Measurements from ENCODE around the gene SORCS2.

DNA sequence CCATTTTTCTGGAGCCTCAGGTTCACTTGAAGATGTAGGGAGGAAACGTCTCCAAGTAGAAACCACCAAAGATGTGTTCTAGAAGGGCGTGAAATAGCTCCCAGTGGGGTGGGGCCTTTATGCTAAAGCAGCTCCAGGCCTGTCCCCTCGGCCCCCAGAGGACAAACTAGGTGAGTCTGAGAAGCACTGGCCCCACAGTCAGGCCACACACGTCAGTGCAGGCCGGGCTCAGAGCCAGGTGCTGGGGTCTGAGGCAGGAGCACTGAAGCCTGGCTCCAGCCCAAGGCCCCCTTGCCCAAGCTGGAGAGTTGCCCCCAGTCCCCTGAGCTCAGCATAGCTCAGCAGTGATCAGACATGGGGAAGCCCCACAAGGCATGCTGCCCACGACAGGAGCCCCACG lies 337.7 kb downstream of the SORCS2 start:
- TF ChIP-seq ARNT (IDR thresholded peaks at IDR 0.05) (no peak), TARDBP (IDR thresholded peaks at IDR 0.05) (no peak), FOXK2 (IDR thresholded peaks at IDR 0.05) (no peak), ELF4 (IDR thresholded peaks at IDR 0.05) (no peak), BHLHE40 (IDR thresholded peaks at IDR 0.05; ENCODE audit: borderline replicate concordance) (no peak), HDGF (IDR thresholded peaks at IDR 0.05; ENCODE audit: borderline replicate concordance) (no peak), ZNF384 (IDR thresholded peaks at IDR 0.05) (no peak), FOXM1 (IDR thresholded peaks at IDR 0.05; ENCODE audit: borderline replicate concordance) (no peak), CTBP1 (IDR thresholded peaks at IDR 0.05; ENCODE audit: borderline replicate concordance) (no peak), SP1 (IDR thresholded peaks at IDR 0.05) (no peak), SUZ12 (IDR thresholded peaks at IDR 0.05) (no peak), L3MBTL2 (conservative IDR thresholded peaks at IDR 0.05) (no peak), LEF1 (IDR thresholded peaks at IDR 0.05; ENCODE audit: borderline replicate concordance) (no peak)
- TF ChIP-seq, protein P1, sequence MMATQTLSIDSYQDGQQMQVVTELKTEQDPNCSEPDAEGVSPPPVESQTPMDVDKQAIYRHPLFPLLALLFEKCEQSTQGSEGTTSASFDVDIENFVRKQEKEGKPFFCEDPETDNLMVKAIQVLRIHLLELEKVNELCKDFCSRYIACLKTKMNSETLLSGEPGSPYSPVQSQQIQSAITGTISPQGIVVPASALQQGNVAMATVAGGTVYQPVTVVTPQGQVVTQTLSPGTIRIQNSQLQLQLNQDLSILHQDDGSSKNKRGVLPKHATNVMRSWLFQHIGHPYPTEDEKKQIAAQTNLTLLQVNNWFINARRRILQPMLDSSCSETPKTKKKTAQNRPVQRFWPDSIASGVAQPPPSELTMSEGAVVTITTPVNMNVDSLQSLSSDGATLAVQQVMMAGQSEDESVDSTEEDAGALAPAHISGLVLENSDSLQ (IDR thresholded peaks at IDR 0.05), result no peak
